HG02588 (cell line): ENCODE data around the gene GSS.

ENCODE experiments used
- ATAC-seq: cut with Tn5 transposase; IDR thresholded peaks from one replicate; pipeline ENCODE4 v1.9.1; 2021; ENCODE audit warnings: mild to moderate bottlenecking, moderate library complexity; ENCODE audit not compliant: unreplicated experiment

Gene GSS

GRCh38 chr20:34955231-34956040 is at the start of gene GSS, which contains the start of gene MYH7B:
Gene GSS, minus strand, starts transcription at chr20:34955806. Its CDS starts 3,954 bp downstream, at chr20:34951852.
Gene MYH7B, plus strand, starts transcription at chr20:34955868. Its CDS starts 22,138 bp downstream, at chr20:34978006.
- peak; percentile 85 for ATAC-seq

DNA sequence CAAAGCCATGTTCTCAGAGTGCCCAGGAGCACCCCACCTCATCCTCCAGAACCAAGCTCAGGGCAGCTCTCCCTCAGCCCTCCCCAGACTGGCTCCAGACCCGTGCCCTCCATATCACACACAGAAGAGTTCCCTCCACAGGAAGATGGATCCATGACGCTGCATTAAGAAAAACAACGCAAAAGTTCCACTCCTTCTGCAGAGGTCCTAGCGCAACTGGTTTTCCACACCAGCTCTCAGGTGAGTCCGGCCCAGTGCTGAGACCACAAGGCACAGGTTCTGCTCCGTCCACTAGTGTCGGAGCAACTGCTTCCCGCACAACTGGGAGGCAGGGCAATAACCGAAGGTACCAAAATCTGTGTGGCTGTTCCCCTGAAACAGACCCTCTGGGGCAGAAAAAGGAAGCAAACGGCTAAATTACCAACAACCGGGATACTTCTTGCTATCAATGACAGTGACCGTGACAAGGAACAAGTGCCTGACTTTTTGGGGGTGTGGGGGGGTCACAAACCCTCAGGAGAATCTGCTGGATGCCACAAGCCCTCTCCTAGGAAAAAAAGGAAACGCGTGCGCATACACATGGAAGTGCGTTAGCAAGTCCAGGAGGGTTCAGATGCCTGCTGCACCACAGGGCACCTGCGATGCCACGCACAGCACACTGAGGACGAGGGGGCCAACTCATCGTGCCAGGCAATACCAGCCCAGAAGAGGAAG is 49.3 kb upstream of the GSS start:
- ATAC-seq = no peak

DNA sequence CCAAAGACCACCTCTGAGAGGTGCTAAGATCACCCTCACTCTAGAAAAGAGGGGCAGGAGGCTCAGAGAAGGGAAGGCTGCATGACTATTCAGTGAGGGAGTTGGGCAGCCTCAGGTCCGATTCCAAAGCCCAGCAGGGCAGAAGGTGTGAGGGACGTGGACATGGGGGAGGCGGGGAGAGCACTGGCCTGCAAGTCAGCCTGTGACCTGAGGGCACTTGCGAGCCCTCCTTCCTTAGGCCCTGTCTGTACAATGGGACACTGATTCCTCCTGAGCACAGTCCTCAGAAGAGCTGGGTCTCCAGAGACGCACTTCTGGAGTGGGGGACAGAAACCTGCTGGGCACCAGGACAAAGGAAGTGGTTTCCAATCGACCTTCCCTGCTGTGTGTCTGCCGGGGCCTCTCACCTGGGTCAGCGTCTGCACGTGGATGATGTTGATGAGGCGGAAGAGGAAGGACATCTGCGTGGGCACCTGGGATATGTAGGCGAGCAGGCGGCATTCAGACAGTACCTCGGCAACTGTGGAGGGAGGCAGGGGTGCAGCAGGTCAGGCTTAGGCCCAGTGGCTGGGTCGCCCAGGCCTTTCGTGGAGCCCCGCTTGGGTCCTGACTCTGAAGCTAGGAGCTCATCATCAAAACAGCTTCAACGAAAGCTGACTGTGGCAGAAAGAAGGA is 48.6 kb upstream of the GSS start:
- no peak for ATAC-seq

DNA sequence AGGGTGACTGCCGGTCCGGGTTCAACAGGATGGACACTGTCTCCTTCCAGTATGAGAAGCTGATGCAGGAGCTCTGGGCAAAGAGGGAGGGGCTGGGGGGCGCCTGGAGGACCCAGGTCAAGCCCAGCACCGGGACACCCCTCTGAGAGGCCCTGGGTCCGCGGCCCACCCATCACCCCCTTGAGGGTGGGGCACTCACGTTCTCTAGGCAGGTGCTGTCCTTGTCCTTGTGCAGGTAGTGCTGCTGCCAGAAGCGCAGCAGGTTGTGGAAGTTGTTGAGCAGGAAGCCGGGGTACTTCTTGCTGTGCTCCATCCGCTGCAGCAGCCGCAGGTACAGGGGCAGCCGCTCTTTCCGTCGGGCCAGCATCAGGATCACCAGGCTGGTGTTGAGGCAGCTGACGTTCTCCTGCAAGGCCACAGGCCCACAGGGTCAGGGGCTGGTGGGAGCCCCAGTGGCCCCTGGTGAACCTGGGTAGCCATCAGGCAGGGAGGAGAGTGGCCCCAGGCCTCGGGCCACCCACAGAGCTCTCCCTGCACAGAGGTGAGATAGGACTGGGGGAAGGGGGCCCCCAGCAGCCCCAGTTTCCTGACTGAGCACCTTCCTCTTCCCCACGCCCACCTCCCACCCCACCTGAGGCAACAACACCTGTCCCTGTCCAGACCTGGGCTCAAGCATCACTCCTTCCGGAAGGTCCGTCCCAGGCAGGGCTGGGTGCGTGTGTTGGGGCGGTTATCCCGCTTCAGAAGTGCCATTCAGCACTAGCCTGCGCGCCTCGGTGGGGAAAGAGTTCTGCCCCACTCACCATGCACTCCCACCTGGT is 47.8 kb upstream of the GSS start:
- ATAC-seq = no peak

- no peak for ATAC-seq
These were observed 47.0 kb upstream of the GSS start for GRCh38 chr20:35002426-35003210.

DNA sequence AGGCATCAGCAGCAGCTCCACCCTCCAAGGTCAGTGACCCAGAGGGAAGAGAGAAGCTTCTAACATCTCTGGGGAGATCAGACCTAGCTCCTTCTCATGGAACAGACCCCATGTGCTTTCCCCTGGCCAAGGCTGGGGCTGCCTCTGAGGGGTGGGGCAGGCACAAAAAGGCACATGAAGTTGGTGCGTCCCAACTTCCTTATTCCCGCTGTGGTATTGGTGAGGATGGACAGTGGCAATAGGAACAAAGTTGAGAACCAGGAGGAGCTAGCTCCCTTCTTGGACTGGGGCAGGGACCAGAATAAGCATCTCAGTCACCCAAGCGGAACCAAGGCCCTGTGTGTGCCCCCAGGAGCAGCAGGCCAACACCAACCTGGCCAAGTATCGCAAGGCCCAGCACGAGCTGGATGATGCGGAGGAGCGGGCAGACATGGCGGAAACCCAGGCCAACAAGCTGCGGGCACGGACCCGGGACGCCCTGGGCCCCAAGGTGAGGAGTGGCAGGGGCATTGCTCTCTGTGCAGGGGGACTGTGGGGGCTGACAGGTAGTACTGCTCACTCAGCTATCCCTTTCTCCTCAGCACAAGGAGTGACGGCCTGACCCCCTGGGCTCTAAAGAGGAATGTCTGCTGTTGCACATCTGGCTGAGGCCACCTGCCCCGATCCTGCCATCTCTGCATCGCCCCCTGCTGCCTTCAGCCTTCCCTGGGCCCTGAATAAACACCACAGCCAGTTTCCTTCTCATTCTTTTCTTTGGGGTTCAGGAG is 46.2 kb upstream of the GSS start:
- ATAC-seq = no peak

DNA sequence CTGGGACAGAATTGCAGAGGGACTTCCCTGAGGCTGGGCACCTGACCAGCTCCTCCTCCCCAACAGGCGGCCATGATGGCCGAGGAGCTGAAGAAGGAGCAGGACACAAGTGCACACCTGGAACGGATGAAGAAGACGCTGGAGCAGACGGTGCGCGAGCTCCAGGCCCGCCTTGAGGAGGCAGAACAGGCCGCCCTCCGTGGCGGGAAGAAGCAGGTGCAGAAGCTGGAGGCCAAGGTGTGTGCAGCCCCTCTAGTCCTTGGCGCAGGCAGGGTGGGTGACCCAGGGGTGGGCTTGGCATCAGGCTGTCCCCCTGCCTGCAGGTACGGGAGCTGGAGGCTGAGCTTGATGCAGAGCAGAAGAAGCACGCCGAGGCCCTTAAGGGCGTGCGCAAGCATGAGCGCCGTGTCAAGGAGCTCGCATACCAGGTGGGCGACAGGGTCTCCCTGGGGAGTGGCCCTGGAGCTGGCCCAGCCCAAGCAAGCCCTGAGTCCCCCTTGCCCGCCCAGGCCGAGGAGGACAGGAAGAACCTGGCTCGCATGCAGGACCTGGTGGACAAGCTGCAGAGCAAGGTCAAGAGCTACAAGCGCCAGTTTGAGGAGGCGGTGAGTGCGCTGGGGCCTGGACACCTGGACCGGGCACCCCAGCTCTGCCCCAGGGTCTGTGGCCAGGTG is 45.5 kb upstream of the GSS start:
- ATAC-seq = no peak

DNA sequence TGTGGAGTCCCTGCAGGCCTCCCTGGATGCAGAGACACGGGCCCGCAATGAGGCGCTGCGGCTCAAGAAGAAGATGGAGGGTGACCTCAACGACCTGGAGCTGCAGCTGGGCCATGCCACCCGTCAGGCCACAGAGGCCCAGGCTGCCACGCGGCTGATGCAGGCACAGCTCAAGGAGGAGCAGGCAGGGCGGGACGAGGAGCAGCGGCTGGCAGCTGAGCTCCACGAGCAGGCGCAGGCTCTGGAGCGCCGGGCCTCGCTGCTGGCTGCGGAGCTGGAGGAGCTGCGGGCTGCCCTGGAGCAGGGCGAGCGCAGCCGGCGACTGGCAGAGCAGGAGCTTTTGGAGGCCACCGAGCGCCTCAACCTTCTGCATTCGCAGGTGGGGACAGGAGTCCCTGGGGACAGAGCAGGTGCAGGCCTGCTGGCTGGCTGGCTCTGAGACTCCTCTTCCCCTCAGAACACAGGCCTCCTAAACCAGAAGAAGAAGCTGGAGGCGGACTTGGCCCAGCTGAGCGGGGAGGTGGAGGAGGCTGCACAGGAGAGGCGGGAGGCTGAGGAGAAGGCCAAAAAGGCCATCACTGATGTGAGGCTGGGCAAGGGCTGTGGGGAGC is 44.8 kb upstream of the GSS start:
- no peak for ATAC-seq

- no peak for ATAC-seq
These were observed 44.2 kb upstream of the GSS start for GRCh38 chr20:34999782-35000181.

GRCh38 chr20:34999021-34999451 is 43.4 kb upstream of the GSS start:
- ATAC-seq = no peak

DNA sequence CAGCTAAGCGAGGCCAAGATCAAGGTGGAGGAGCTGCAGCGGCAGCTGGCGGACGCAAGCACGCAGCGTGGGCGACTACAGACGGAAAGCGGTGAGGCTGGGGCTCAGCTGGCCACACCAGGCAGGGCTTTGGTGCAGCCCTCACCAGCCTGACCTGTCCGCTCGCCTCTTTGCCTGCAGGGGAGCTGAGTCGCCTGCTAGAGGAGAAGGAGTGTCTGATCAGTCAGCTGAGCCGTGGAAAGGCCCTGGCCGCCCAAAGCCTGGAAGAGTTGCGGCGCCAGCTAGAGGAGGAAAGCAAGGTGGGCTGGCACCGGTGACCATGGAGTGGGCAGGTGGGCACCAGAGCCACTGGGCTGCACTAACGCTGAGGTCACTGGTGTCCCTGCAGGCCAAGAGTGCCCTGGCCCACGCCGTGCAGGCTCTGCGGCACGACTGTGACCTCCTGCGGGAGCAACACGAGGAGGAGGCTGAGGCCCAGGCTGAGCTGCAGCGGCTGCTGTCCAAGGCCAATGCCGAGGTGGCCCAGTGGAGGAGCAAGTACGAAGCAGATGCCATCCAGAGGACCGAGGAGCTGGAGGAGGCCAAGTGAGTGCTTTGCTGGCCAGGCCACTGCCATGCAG is 42.8 kb upstream of the GSS start:
- ATAC-seq = no peak

- ATAC-seq = no peak
These were observed 42.2 kb upstream of the GSS start for GRCh38 chr20:34997774-34998173.

DNA sequence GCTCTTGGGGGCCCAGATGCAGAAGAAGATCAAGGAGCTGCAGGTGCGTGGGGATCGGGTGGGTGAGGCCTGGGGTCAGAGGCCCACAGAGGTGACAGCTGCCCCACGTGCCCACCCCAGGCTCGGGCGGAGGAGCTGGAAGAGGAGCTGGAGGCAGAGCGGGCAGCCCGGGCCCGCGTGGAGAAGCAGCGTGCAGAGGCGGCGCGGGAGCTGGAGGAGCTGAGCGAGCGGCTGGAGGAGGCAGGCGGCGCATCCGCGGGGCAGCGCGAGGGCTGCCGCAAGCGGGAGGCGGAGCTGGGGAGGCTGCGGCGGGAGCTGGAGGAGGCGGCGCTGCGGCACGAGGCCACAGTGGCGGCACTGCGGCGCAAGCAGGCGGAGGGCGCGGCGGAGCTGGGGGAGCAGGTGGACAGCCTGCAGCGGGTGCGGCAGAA is 41.5 kb upstream of the GSS start:
- no peak for ATAC-seq

DNA sequence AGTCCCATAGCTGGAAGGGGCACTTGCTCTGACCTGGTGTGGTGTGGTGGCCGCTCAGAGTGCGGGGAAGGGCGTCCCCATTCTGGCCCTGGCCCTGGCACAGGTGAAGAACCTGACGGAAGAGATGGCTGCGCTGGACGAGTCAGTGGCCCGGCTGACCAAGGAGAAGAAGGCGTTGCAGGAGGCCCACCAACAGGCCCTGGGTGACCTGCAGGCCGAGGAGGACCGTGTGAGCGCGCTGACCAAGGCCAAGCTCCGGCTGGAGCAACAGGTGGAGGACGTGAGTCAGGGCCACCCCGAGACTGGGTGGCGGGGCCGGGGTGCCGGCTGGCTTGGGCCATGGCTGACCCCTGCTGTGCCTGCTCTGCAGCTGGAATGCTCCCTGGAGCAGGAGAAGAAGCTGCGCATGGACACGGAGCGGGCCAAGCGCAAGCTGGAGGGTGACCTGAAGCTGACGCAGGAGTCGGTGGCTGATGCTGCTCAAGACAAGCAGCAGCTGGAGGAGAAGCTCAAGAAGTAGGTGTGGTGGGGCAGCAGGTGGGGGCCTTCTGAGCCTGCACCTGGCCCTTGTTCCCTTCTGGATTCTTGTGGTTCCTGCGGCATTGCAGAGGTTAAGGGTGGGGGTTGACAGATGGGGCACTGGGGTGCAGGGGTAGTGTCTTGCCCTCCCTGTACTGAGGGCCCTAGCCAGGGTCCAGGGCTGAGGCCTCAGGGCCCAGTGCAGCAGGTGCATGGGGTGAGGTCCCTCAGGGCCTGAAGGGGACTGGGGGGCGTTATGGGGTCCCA is 40.8 kb upstream of the GSS start:
- no peak for ATAC-seq

- ATAC-seq = no peak
These were observed 40.1 kb upstream of the GSS start for GRCh38 chr20:34995696-34996095.

DNA sequence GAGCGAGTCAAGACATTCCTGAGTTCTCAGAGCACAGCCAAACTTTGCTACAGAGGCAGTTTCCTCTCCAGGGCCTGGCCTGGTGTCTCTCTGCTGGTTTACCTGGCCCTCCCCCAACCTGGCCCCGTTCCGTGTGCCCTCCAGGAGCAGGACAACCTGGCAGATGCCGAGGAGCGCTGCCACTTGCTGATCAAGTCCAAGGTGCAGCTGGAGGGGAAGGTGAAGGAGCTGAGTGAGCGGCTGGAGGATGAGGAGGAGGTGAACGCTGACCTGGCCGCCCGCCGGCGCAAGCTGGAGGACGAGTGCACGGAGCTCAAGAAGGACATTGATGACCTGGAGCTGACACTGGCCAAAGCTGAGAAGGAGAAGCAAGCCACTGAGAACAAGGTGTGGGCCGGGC is 39.6 kb upstream of the GSS start:
- ATAC-seq = no peak

- no peak for ATAC-seq
These were observed 39.0 kb upstream of the GSS start for GRCh38 chr20:34994509-34995131.
